GM12875 (cell line): ENCODE results near the gene KLF6.

Experiments
- H3K4me3 ChIP-seq: one replicate; pipeline ENCODE4 v1.5.1; 2011; ENCODE audit warnings: low read depth, low read length, control low read depth
- TF ChIP-seq, protein P1 (sequence below): IDR thresholded peaks from 2 replicates; pipeline ENCODE4 v1.5.1; 2011; ENCODE audit warnings: low read depth, mild to moderate bottlenecking, control low read depth, inconsistent platforms, low read length, moderate library complexity, borderline replicate concordance; ENCODE audit not compliant: insufficient read depth

The KLF6 gene

DNA sequence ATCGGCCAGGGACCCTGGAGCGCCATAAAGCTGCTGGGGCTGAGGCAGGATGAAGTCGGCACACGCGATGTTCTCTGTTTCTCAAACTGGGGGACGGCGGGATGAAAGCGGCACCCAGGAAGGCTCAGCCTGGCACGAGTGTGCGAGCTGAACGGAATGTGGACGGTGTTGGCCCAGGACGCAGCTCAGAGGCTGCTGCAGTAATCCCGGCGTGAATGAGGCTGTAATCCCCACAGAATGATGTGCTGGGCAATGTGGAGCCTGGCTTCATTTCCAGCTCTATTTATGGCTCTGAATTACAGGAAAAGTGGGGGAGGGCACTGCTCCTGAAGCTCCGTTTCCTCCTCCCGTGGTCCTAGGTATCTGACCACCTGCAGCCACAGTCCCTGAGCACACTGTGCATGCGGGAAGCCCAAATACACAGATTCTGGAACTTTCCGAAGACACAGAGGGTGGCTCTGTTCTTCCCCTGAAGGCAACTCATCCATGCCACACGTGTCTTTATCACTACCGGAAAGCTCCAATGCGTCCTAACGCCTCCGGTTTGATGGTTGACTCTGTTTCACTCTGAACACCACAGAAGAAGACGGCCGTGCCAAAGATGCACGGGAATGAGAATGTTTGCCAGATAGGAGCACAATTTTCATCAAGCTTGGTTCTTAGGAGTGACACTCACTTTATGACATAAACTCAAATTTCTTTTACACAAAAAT, 37.6 kb downstream of the KLF6 start:
- TF ChIP-seq, protein P1, sequence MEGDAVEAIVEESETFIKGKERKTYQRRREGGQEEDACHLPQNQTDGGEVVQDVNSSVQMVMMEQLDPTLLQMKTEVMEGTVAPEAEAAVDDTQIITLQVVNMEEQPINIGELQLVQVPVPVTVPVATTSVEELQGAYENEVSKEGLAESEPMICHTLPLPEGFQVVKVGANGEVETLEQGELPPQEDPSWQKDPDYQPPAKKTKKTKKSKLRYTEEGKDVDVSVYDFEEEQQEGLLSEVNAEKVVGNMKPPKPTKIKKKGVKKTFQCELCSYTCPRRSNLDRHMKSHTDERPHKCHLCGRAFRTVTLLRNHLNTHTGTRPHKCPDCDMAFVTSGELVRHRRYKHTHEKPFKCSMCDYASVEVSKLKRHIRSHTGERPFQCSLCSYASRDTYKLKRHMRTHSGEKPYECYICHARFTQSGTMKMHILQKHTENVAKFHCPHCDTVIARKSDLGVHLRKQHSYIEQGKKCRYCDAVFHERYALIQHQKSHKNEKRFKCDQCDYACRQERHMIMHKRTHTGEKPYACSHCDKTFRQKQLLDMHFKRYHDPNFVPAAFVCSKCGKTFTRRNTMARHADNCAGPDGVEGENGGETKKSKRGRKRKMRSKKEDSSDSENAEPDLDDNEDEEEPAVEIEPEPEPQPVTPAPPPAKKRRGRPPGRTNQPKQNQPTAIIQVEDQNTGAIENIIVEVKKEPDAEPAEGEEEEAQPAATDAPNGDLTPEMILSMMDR, result no peak
- no peak overlapping the region for H3K4me3 ChIP-seq

DNA sequence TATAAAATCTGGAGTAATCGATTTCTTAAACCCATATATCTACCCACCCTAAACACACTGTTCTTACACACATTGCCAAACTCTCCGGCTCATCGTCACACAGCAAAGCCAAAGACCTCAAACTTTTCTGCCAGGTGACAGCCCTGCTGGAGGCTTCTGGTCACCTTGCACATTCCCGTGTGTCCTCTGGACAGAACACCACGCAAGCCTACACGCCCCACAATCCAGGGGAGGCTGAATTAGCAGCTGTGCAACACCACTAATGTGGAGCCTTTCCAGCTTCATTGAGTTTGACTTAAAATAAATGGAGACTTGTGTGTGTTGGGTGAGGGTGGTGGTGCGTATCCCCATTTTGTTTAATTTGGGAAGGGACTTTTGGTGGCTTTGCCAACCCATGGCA, 38.4 kb downstream of the KLF6 start:
- TF ChIP-seq, protein P1, result no peak

DNA sequence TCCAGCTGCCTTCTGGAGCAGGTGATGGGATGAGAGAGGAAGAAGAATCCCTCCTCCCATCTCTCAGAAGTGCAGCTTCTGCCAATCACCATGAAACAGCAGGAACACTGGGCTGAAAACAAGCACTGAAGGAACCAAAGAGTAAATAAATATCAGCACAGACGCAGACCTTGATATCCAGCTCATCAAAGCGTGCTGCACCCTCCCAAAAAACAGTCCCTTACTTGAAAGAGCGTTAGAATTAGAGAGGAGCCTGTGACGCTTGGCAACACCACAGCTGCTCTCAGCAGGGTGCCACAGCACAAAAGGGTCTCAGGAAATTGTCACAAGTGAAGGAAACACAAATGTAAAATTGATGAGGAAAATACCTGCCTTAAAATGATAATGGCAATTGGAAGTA, 39.5 kb downstream of the KLF6 start:
- H3K4me3 ChIP-seq, result no peak overlapping the region
- TF ChIP-seq, protein P1, result no peak

More for the DNA sequence above, 38.4 kb downstream of the KLF6 start:
- H3K4me3 ChIP-seq, result no peak overlapping the region

DNA sequence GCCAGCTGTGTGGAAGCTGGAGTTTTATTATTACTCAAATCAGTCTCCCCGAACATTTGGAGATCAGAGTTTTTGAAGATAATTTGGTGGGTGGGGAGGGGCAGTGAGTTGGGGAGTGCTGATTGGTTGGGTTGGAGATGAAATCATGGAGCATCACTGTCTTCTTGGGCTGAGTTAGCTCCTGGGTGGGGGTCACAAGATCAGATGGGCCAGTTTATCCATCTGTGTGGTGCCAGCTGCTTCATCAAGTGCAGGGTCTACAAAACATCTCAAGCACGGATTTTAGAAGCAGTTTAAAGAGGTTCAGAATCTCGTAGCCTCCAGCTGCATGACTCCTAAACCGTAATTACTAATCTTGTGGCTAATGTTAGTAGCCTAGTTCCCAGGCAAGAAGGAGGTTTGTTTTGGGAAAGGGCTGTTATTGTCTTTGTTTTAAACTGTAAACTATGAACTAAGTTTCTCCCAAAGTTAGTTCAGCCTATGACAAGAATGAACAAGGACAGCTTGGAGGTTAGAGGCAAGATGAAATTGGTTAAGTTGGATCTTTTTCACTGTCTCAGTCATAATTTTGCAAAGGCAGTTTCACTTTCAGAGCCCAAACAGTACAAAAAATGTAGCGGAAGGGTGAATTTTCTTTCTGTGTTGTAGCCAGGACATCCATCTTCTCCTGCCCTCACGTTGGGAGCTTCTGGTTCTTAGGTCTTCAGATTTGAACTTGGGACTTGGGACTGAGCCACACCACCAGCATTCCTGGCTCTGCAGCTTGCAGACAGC, 43.1 kb downstream of the KLF6 start:
- no peak overlapping the region for H3K4me3 ChIP-seq
- TF ChIP-seq, protein P1, result no peak

DNA sequence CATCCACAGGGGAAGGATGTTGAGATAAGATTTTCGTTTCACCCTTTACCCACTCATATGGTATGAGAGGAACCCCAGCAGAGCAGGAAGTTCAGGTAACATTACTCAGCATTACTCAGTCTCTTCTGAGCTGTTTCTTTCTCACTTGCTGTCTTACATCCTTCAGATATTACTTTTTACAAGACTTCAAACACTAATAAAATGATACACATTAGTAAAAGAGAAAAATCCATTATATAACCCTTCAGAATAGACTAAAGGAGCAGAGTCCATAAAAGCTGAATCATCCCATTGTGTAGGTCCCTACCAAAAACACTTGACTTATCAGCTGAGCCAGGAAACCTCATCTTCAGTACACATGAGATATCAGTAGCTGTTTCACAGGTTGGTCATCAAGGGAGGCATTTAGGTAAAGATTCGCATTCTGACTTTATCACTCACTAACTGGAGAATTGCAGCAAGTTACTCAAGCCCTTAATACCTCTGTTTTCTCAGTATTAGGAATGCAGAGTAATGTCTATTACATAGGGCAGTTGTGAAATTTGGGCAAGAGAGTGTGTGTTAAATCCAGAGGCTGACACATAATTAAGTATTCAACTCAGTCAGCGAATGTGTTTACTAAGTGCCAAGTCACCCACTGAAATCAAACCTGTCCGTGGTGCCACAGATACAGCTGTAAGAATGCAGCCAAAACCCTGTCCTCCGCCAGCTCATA, 44.7 kb downstream of the KLF6 start:
- no peak overlapping the region for H3K4me3 ChIP-seq
- TF ChIP-seq, protein P1, result no peak

DNA sequence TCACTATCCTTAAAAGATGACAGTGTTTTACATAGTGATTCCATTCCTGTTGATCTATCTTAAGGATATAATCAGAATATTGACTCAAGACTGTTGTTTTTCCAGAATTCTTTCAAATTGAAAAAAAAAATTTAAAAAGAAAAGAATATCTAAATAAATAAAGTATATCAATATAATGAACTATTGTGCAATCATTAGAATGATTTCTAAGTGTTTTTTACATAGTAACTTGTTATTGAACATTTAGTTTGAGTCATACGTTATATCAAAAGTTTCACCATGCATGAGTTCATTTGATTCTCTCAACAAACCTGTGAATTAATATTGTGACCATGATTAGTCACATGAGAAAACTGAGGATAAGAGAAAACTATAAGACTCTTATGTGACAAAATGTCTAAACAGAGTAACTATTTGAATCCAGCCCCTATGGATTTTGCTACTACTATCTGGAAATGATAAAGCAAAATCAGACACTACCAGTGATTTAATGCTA, 46.1 kb downstream of the KLF6 start:
- H3K4me3 ChIP-seq, result no peak overlapping the region
- TF ChIP-seq, protein P1, result no peak
